Loucy (cell line): Measurements from ENCODE around the gene SHD.
A peak's percentile ranks its signal among the peaks of the same experiment; 100 is the strongest.
"Not testable (repeated sequence)": the region's sequence is repeated elsewhere in the genome, so short reads cannot be mapped to it uniquely, and the experiment has no call there.

Source experiments
- H2AFZ ChIP-seq: fragments of 200-600 bp; sonication (generic); 2 replicates; pipeline ENCODE4 v1.6.0; 2016; ENCODE audit warnings: antibody characterized with exemption, mild to moderate bottlenecking, low read length, moderate library complexity
- H3F3A ChIP-seq: fragments of 200-600 bp; 2 replicates; pipeline ENCODE4 v1.6.0; 2016; ENCODE audit warnings: antibody characterized with exemption, low read depth, mild to moderate bottlenecking
- H3K27me3 ChIP-seq: fragments of 200-600 bp; sonication (generic); 2 replicates; pipeline ENCODE4 v1.6.1; 2014; ENCODE audit warnings: low read length, mild to moderate bottlenecking; ENCODE audit not compliant: insufficient read depth, poor library complexity, severe bottlenecking
- H3K36me3 ChIP-seq: fragments of 200-600 bp; sonication (generic); 2 replicates; pipeline ENCODE4 v1.6.1; 2016; ENCODE audit warnings: low read length; ENCODE audit not compliant: insufficient read depth
- H3K4me1 ChIP-seq: fragments of 200-600 bp; sonication (generic); 2 replicates; pipeline ENCODE4 v1.5.1; 2014; ENCODE audit warnings: low read length, mild to moderate bottlenecking; ENCODE audit not compliant: insufficient read depth, poor library complexity, severe bottlenecking
- H3K4me2 ChIP-seq: fragments of 200-600 bp; sonication (generic); 2 replicates; pipeline ENCODE4 v1.6.0; 2014; ENCODE audit warnings: antibody characterized with exemption, low read length, low read depth, mild to moderate bottlenecking; ENCODE audit not compliant: poor library complexity, severe bottlenecking
- H3K4me3 ChIP-seq: fragments of 200-600 bp; sonication (generic); 2 replicates; pipeline ENCODE4 v1.5.1; 2014; ENCODE audit warnings: low read length, mild to moderate bottlenecking, mixed read lengths; ENCODE audit not compliant: poor library complexity, severe bottlenecking
- H3K79me2 ChIP-seq: fragments of 200-600 bp; sonication (generic); 2 replicates; pipeline ENCODE4 v1.6.1; 2014; ENCODE audit warnings: low read length; ENCODE audit not compliant: insufficient read depth
- H3K9ac ChIP-seq: fragments of 200-600 bp; sonication (generic); 2 replicates; pipeline ENCODE4 v1.6.0; 2014; ENCODE audit warnings: mild to moderate bottlenecking, low read depth, low read length, moderate library complexity; ENCODE audit not compliant: poor library complexity, severe bottlenecking
- H3K9me2 ChIP-seq: fragments of 200-600 bp; sonication (generic); replicated peaks from 2 replicates; pipeline ENCODE4 v1.6.1; 2016; ENCODE audit warnings: low read depth, low read length, mixed read lengths
- H3K9me3 ChIP-seq: fragments of 200-600 bp; sonication (generic); 2 replicates; pipeline ENCODE4 v1.6.1; 2014; ENCODE audit warnings: mild to moderate bottlenecking, antibody characterized with exemption, low read length, low read depth; ENCODE audit not compliant: insufficient read depth
- H4K20me1 ChIP-seq: fragments of 200-600 bp; sonication (generic); 2 replicates; pipeline ENCODE4 v1.6.0; 2014; ENCODE audit warnings: antibody characterized with exemption, low read length, mild to moderate bottlenecking; ENCODE audit not compliant: insufficient read depth, poor library complexity, severe bottlenecking
- CTCF ChIP-seq: fragments of 200-600 bp; sonication (generic); conservative IDR thresholded peaks from 2 replicates; pipeline ENCODE4 v1.5.1; 2014; ENCODE audit warnings: mild to moderate bottlenecking, antibody characterized with exemption, low read length
- EZH2phosphoT487 ChIP-seq: fragments of 200-600 bp; IDR thresholded peaks from 2 replicates; pipeline ENCODE4 v1.6.1; 2018; ENCODE audit warnings: antibody characterized with exemption, mild to moderate bottlenecking, moderate library complexity, borderline replicate concordance

SHD gene

GRCh38 chr19:4272894-4273293, 6.2 kb upstream of the SHD start:
- Histone ChIP-seq H2AFZ (no peak overlapping the region), H3K4me2 (no peak overlapping the region), H3K9ac (no peak overlapping the region), H3K9me3 (no peaks in the 10 kb centered on the region), H4K20me1 (no peaks in the 10 kb centered on the region), H3F3A (no peaks in the 10 kb centered on the region), H3K79me2 (no peaks in the 10 kb centered on the region), H3K4me1 (peaks cover 2% of the 10 kb centered on the region), H3K27me3 (no peaks in the 10 kb centered on the region), H3K4me3 (no peak overlapping the region), H3K9me2 (no peaks in the 10 kb centered on the region), H3K36me3 (peaks cover 11% of the 10 kb centered on the region; the same call in 1 of the 2 replicates)
- TF ChIP-seq EZH2phosphoT487 (no peak), CTCF (no peak)

GRCh38 chr19:4274321-4274686, 4.8 kb upstream of the SHD start:
- H3K4me2 ChIP-seq, H2AFZ ChIP-seq, H3K36me3 ChIP-seq, H4K20me1 ChIP-seq, H3K9me2 ChIP-seq, H3K4me3 ChIP-seq, H3F3A ChIP-seq, H3K79me2 ChIP-seq, H3K4me1 ChIP-seq, H3K9me3 ChIP-seq, H3K9ac ChIP-seq, H3K27me3 ChIP-seq: not testable (repeated sequence)

GRCh38 chr19:4277191-4277696, 1.8 kb upstream of the SHD start:
- Histone ChIP-seq H3F3A (no peaks in the 10 kb centered on the region), H3K27me3 (no peaks in the 10 kb centered on the region), H3K9ac (no peak overlapping the region), H3K79me2 (no peaks in the 10 kb centered on the region), H2AFZ (no peak overlapping the region), H3K4me1 (peaks cover 6% of the 10 kb centered on the region), H3K4me2 (no peak overlapping the region), H4K20me1 (no peaks in the 10 kb centered on the region), H3K36me3 (no peaks in the 10 kb centered on the region), H3K9me2 (no peaks in the 10 kb centered on the region), H3K9me3 (no peaks in the 10 kb centered on the region), H3K4me3 (no peak overlapping the region)
- no peak for TF ChIP-seq CTCF
- TF ChIP-seq EZH2phosphoT487, result no peak

GRCh38 chr19:4278010-4278409, 1.1 kb upstream of the SHD start:
- H3K9ac ChIP-seq, result peak overlapping the region; percentile 42
- H3K27me3 ChIP-seq, result no peaks in the 10 kb centered on the region
- peak overlapping the region; percentile 81 for H3K4me2 ChIP-seq
- no peaks in the 10 kb centered on the region for H3K9me3 ChIP-seq
- no peak overlapping the region for H3K4me3 ChIP-seq
- no peaks in the 10 kb centered on the region for H3K36me3 ChIP-seq
- no peak for TF ChIP-seq CTCF
- H3K9me2 ChIP-seq, result no peaks in the 10 kb centered on the region
- peaks cover 6% of the 10 kb centered on the region for H3K4me1 ChIP-seq
- no peaks in the 10 kb centered on the region for H3F3A ChIP-seq
- no peaks in the 10 kb centered on the region for H4K20me1 ChIP-seq
- no peak overlapping the region for H2AFZ ChIP-seq
- H3K79me2 ChIP-seq, result no peaks in the 10 kb centered on the region
